Glutamatergic neuron (in vitro differentiated cells): ENCODE results near the gene SLC25A47. TPM values are rescaled to one million over a fixed set of nuclear protein-coding genes. Genes with fewer than 3 reads are reported as not detected.

Experiments used
- DNase-seq: peaks from one replicate; pipeline ENCODE4 v3.0.0; 2022
- H3K27ac Mint-ChIP-seq: one replicate; pipeline ENCODE4 v1.8.0; 2020; ENCODE audit warnings: mild to moderate bottlenecking, mixed read lengths, inconsistent platforms; ENCODE audit not compliant: unreplicated experiment
- H3K27me3 Mint-ChIP-seq: one replicate; pipeline ENCODE4 v1.8.0; 2020; ENCODE audit warnings: mild to moderate bottlenecking, moderate library complexity, mixed read lengths, inconsistent platforms; ENCODE audit not compliant: unreplicated experiment
- H3K36me3 Mint-ChIP-seq: one replicate; pipeline ENCODE4 v1.8.0; 2020; ENCODE audit warnings: mild to moderate bottlenecking, mixed read lengths, inconsistent platforms; ENCODE audit not compliant: unreplicated experiment
- H3K4me1 Mint-ChIP-seq: one replicate; pipeline ENCODE4 v1.8.0; 2020; ENCODE audit warnings: mild to moderate bottlenecking, low read depth, mixed read lengths, inconsistent platforms; ENCODE audit not compliant: unreplicated experiment
- H3K4me3 Mint-ChIP-seq: one replicate; pipeline ENCODE4 v1.8.0; 2020; ENCODE audit warnings: mild to moderate bottlenecking, mixed read lengths, inconsistent platforms; ENCODE audit not compliant: unreplicated experiment
- H3K9me3 Mint-ChIP-seq: one replicate; pipeline ENCODE4 v1.8.0; 2020; ENCODE audit warnings: mild to moderate bottlenecking, moderate library complexity, mixed read lengths, inconsistent platforms; ENCODE audit not compliant: unreplicated experiment
- CTCF ChIP-seq: fragments of 200-600 bp; sonication (generic); IDR thresholded peaks from one replicate; pipeline ENCODE4 v1.5.0; 2021; ENCODE audit not compliant: partially characterized antibody, unreplicated experiment
- total RNA-seq: library from RNA; stranded (reverse); fragmentation: NEBNext Ultra II Directional; extraction: Animal tissue kit (Norgen Biotek cat#: 25700); gene quantifications from one replicate; pipeline ENCODE4 v1.2.1, GENCODE V29; 2021; ENCODE audit not compliant: unreplicated experiment

Gene SLC25A47
- total RNA-seq, 1 donor from 2014 or later = not detected

GRCh38 chr14:100329233-100330006, 6.3 kb downstream of the SLC25A47 start:
- Mint-ChIP-seq H3K9me3 (peaks cover 6% of the 10 kb centered on the region), H3K4me3 (no peak overlapping the region), H3K27ac (no peak overlapping the region), H3K36me3 (no peaks in the 10 kb centered on the region), H3K4me1 (peaks cover 2% of the 10 kb centered on the region), H3K27me3 (no peaks in the 10 kb centered on the region)
- DNase-seq = no peak
- TF ChIP-seq CTCF = no peak

GRCh38 chr14:100330007-100330344, 6.8 kb downstream of the SLC25A47 start:
- Mint-ChIP-seq H3K27ac (no peak overlapping the region), H3K4me3 (no peak overlapping the region), H3K4me1 (peaks cover 2% of the 10 kb centered on the region), H3K36me3 (no peaks in the 10 kb centered on the region), H3K27me3 (no peaks in the 10 kb centered on the region), H3K9me3 (peaks cover 6% of the 10 kb centered on the region)
- no peak for TF ChIP-seq CTCF
- DNase-seq = no peak

GRCh38 chr14:100330388-100330931, 7.3 kb downstream of the SLC25A47 start:
- Mint-ChIP-seq H3K27ac (no peak overlapping the region), H3K4me1 (peaks cover 2% of the 10 kb centered on the region), H3K27me3 (no peaks in the 10 kb centered on the region), H3K9me3 (peaks cover 6% of the 10 kb centered on the region), H3K36me3 (no peaks in the 10 kb centered on the region), H3K4me3 (no peak overlapping the region)
- no peak for TF ChIP-seq CTCF
- no peak for DNase-seq

- DNase-seq = no peak
- Mint-ChIP-seq H3K9me3 (peaks cover 4% of the 10 kb centered on the region), H3K4me3 (no peak overlapping the region), H3K27ac (no peak overlapping the region), H3K4me1 (peaks cover 2% of the 10 kb centered on the region), H3K27me3 (no peaks in the 10 kb centered on the region), H3K36me3 (no peaks in the 10 kb centered on the region)
- no peak for TF ChIP-seq CTCF
Measured at GRCh38 chr14:100332071-100332639, 9.0 kb downstream of the SLC25A47 start.

- H3K4me1 Mint-ChIP-seq = peaks cover 2% of the 10 kb centered on the region
- no peaks in the 10 kb centered on the region for H3K36me3 Mint-ChIP-seq
- no peaks in the 10 kb centered on the region for H3K27me3 Mint-ChIP-seq
- TF ChIP-seq CTCF = no peak
- no peak overlapping the region for H3K4me3 Mint-ChIP-seq
- DNase-seq = no peak
- H3K9me3 Mint-ChIP-seq = peaks cover 4% of the 10 kb centered on the region
- H3K27ac Mint-ChIP-seq = no peak overlapping the region
Measured at GRCh38 chr14:100332797-100333196, 9.7 kb downstream of the SLC25A47 start.
